Upper lobe of left lung (tissue), 4 donors: ENCODE measurements around the gene KRTAP9-6.

Experiments used
- CTCF ChIP-seq, 6 experiments: fragments of 450-650 bp in 4 of 6; fragments of 200-600 bp in 2 of 6; sonication (generic) in 2 of 6; IDR thresholded peaks; one replicate each; pipeline ENCODE4 v1.5.1; 2016 to 2019; ENCODE audit warnings: antibody characterized with exemption in 6 of 6
- EP300 ChIP-seq, 4 donors: sonication (generic); formaldehyde crosslinking; IDR thresholded peaks; one replicate each; pipeline ENCODE4 v1.5.1; 2017; ENCODE audit warnings: antibody characterized with exemption in 4 of 4, control low read depth in 2 of 4
- POLR2A ChIP-seq, 4 donors: fragments of 450-650 bp; IDR thresholded peaks; one replicate each; pipeline ENCODE4 v1.5.1; 2016 to 2017; ENCODE audit warnings: antibody characterized with exemption in 4 of 4, mild to moderate bottlenecking in 2 of 4
- POLR2AphosphoS5 ChIP-seq, 2 donors: sonication (generic); formaldehyde crosslinking; IDR thresholded peaks; one replicate each; pipeline ENCODE4 v1.5.1; 2017; ENCODE audit warnings: antibody characterized with exemption in 2 of 2

- TF ChIP-seq POLR2A (IDR thresholded peaks at IDR 0.05) (no peak), CTCF (IDR thresholded peaks at IDR 0.05) (no peak), EP300 (IDR thresholded peaks at IDR 0.05) (no peak), POLR2AphosphoS5 (IDR thresholded peaks at IDR 0.05) (no peak)
These were observed 43.8 kb downstream of the KRTAP9-6 start, which contains the start of gene KRTAP16-1 for GRCh38 chr17:41308918-41309359.
